Smooth muscle cell (in vitro differentiated cells): ENCODE measurements around the gene TRIP13. TPM values are rescaled to one million over a fixed set of nuclear protein-coding genes. Genes with fewer than 3 reads are reported as not detected.

Experiments used
- DNase-seq: peaks from one replicate; lab custom pipeline; 2025; ENCODE audit not compliant: unreplicated experiment; lab: John Stamatoyannopoulos, UW
- H2AFZ ChIP-seq: fragments of 200-600 bp; sonication (generic); 2 replicates; pipeline ENCODE4 v1.6.0; 2016; ENCODE audit warnings: antibody characterized with exemption, low read depth, mild to moderate bottlenecking
- H3F3A ChIP-seq: fragments of 200-600 bp; sonication (generic); 2 replicates; pipeline ENCODE4 v1.6.0; 2017; ENCODE audit warnings: antibody characterized with exemption, low read depth
- H3K27ac ChIP-seq: fragments of 200-600 bp; sonication (generic); 2 replicates; pipeline ENCODE4 v1.5.1; 2016; ENCODE audit warnings: low read depth, mild to moderate bottlenecking
- H3K27me3 ChIP-seq: fragments of 200-600 bp; sonication (generic); 2 replicates; pipeline ENCODE4 v1.6.1; 2016; ENCODE audit warnings: low read depth, mild to moderate bottlenecking
- H3K36me3 ChIP-seq: fragments of 200-600 bp; sonication (generic); 2 replicates; pipeline ENCODE4 v1.5.1; 2016; ENCODE audit warnings: low read depth
- H3K4me1 ChIP-seq: fragments of 200-600 bp; sonication (generic); 2 replicates; pipeline ENCODE4 v1.5.1; 2016; ENCODE audit warnings: low read depth
- H3K4me2 ChIP-seq: fragments of 200-600 bp; sonication (generic); 2 replicates; pipeline ENCODE4 v1.6.0; 2016; ENCODE audit warnings: mild to moderate bottlenecking
- H3K4me3 ChIP-seq: fragments of 200-600 bp; sonication (generic); 2 replicates; pipeline ENCODE4 v1.5.1; 2016; ENCODE audit warnings: mild to moderate bottlenecking
- H3K79me2 ChIP-seq: fragments of 200-600 bp; sonication (generic); 2 replicates; pipeline ENCODE4 v1.6.0; 2016; ENCODE audit warnings: low read depth, mild to moderate bottlenecking
- H3K9ac ChIP-seq: fragments of 200-600 bp; sonication (generic); 2 replicates; pipeline ENCODE4 v1.6.0; 2016; ENCODE audit warnings: low read depth
- H3K9me3 ChIP-seq: fragments of 200-600 bp; sonication (generic); replicated peaks from 2 replicates; pipeline ENCODE4 v1.5.1; 2016; ENCODE audit warnings: low read depth
- H4K20me1 ChIP-seq: fragments of 200-600 bp; sonication (generic); 2 replicates; pipeline ENCODE4 v1.6.0; 2016; ENCODE audit warnings: low read depth
- CTCF ChIP-seq: fragments of 200-600 bp; sonication (generic); IDR thresholded peaks from 2 replicates; pipeline ENCODE4 v1.5.1; 2017; ENCODE audit warnings: borderline replicate concordance, mild to moderate bottlenecking, antibody characterized with exemption; ENCODE audit not compliant: insufficient read depth, poor library complexity, severe bottlenecking
- WGBS: methylation state at CpG from one replicate; pipeline ENCODE4 v1.1.7; 2016; ENCODE audit warnings: low lambda C conversion rate; 5-methylcytosine and 5-hydroxymethylcytosine counted together
- polyA plus RNA-seq: library from polyadenylated mRNA; unstranded; fragments of >200 nt; fragmentation: Nextera tagmentation; extraction: Ambion mirVana; gene quantifications from 2 replicates; pipeline ENCODE4 v1.2.1, GENCODE V29; 2016
- total RNA-seq: library from RNA; depleted of rRNA; stranded (reverse); fragments of >200 nt; gene quantifications from 2 replicates; pipeline ENCODE4 v1.2.3, GENCODE V29; 2014

The TRIP13 gene
- total and polyA plus RNA-seq, 2 experiments from 2014 or later = 8.4 to 12.0 TPM

GRCh38 chr5:886716-887325 is 5.9 kb upstream of the TRIP13 start:
- Histone ChIP-seq H3K4me1 (peaks cover 10% of the 10 kb centered on the region), H3K79me2 (peaks cover 34% of the 10 kb centered on the region), H2AFZ (no peak overlapping the region), H3K27ac (no peak overlapping the region), H3K4me3 (no peak overlapping the region), H3K27me3 (no peaks in the 10 kb centered on the region), H3K9ac (no peak overlapping the region), H3F3A (no peaks in the 10 kb centered on the region), H3K9me3 (no peaks in the 10 kb centered on the region), H4K20me1 (peaks cover 28% of the 10 kb centered on the region), H3K4me2 (no peak overlapping the region), H3K36me3 (peaks cover 21% of the 10 kb centered on the region)
- 97% methylated on average over 26 of the region's 26 CpGs for WGBS
- TF ChIP-seq CTCF = no peak
- no peak for DNase-seq

- WGBS = 94% methylated on average over 14 of the region's 14 CpGs
- H3F3A ChIP-seq = no peaks in the 10 kb centered on the region
- no peak overlapping the region for H3K4me2 ChIP-seq
- peaks cover 21% of the 10 kb centered on the region for H3K36me3 ChIP-seq
- TF ChIP-seq CTCF = no peak
- H3K9ac ChIP-seq = no peak overlapping the region
- no peak overlapping the region for H3K27ac ChIP-seq
- no peaks in the 10 kb centered on the region for H3K27me3 ChIP-seq
- H2AFZ ChIP-seq = no peak overlapping the region
- H4K20me1 ChIP-seq = peaks cover 16% of the 10 kb centered on the region
- peaks cover 10% of the 10 kb centered on the region for H3K4me1 ChIP-seq
- H3K79me2 ChIP-seq = peaks cover 39% of the 10 kb centered on the region
- H3K4me3 ChIP-seq = no peak overlapping the region
- no peak for DNase-seq
- H3K9me3 ChIP-seq = no peaks in the 10 kb centered on the region
These were observed 4.6 kb upstream of the TRIP13 start for GRCh38 chr5:887947-888637.

GRCh38 chr5:888638-889035 is 4.0 kb upstream of the TRIP13 start:
- Histone ChIP-seq H2AFZ (no peak overlapping the region), H3K36me3 (peaks cover 21% of the 10 kb centered on the region), H3F3A (no peaks in the 10 kb centered on the region), H3K27ac (no peak overlapping the region), H3K79me2 (peaks cover 40% of the 10 kb centered on the region), H3K9ac (no peak overlapping the region), H3K4me1 (peaks cover 13% of the 10 kb centered on the region), H3K4me3 (no peak overlapping the region), H4K20me1 (peaks cover 10% of the 10 kb centered on the region), H3K4me2 (no peak overlapping the region), H3K27me3 (no peaks in the 10 kb centered on the region), H3K9me3 (no peaks in the 10 kb centered on the region)
- no peak for DNase-seq
- no peak for TF ChIP-seq CTCF
- WGBS = 97% methylated on average over 11 of the region's 11 CpGs
